Kidney epithelial cell (primary cell): ENCODE data around the gene MAST2. TPM values are rescaled to one million over a fixed set of nuclear protein-coding genes. Genes with fewer than 3 reads are reported as not detected.

Source experiments
- DNase-seq: peaks from one replicate; pipeline ENCODE4 v3.0.0-alpha.2; 2010; ENCODE audit warnings: low read depth
- H3K27me3 ChIP-seq: 2 replicates; pipeline ENCODE4 v1.6.0; 2011; ENCODE audit warnings: low read length; ENCODE audit not compliant: control insufficient read depth, insufficient read depth
- H3K36me3 ChIP-seq: 2 replicates; pipeline ENCODE4 v1.5.1; 2011; ENCODE audit warnings: low read length; ENCODE audit not compliant: control insufficient read depth, insufficient read depth
- H3K4me3 ChIP-seq: 2 replicates; pipeline ENCODE4 v1.5.1; 2011; ENCODE audit warnings: low read depth, mild to moderate bottlenecking, control low read depth, low read length
- total RNA-seq: library from RNA; depleted of rRNA; stranded (reverse); fragments of >200 nt; gene quantifications from 2 replicates; pipeline ENCODE4 v1.2.3, GENCODE V29; 2015
- TF ChIP-seq, protein P1 (sequence below): IDR thresholded peaks from 2 replicates; pipeline ENCODE4 v1.5.1; 2011; ENCODE audit warnings: mild to moderate bottlenecking, moderate library complexity, low read length, control low read depth, inconsistent platforms; ENCODE audit not compliant: insufficient read depth, poor library complexity, severe bottlenecking

MAST2 gene
- total RNA-seq, 1 donor from 2014 or later, result 26.6 TPM

GRCh38 chr1:45892068-45892785 is 88.8 kb downstream of the MAST2 start:
- Histone ChIP-seq H3K4me3 (no peak overlapping the region), H3K27me3 (no peaks in the 10 kb centered on the region), H3K36me3 (no peaks in the 10 kb centered on the region)
- peak; percentile 77 for DNase-seq
- TF ChIP-seq, protein P1, sequence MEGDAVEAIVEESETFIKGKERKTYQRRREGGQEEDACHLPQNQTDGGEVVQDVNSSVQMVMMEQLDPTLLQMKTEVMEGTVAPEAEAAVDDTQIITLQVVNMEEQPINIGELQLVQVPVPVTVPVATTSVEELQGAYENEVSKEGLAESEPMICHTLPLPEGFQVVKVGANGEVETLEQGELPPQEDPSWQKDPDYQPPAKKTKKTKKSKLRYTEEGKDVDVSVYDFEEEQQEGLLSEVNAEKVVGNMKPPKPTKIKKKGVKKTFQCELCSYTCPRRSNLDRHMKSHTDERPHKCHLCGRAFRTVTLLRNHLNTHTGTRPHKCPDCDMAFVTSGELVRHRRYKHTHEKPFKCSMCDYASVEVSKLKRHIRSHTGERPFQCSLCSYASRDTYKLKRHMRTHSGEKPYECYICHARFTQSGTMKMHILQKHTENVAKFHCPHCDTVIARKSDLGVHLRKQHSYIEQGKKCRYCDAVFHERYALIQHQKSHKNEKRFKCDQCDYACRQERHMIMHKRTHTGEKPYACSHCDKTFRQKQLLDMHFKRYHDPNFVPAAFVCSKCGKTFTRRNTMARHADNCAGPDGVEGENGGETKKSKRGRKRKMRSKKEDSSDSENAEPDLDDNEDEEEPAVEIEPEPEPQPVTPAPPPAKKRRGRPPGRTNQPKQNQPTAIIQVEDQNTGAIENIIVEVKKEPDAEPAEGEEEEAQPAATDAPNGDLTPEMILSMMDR, result no peak

DNA sequence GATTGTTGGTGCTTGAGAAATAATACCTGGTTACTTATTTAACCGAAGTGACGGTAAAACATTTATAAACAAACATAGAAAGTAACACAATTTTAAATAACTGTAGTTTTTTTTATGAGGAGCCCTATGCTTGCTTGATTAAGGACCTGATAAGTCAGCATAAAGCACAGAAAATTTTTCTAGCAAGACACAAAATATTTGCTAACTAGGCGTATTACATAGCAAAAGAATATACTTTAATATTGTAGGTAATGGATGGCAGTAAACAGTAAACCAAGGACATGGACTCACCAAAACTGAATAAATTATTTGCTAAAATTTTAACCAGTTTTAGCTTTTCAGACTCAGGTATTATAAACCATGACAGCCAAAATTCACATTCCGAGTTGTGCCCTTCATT is 90.9 kb downstream of the MAST2 start:
- Histone ChIP-seq H3K36me3 (no peaks in the 10 kb centered on the region), H3K27me3 (no peaks in the 10 kb centered on the region), H3K4me3 (no peak overlapping the region)
- no peak for DNase-seq
- TF ChIP-seq, protein P1, result no peak

DNA sequence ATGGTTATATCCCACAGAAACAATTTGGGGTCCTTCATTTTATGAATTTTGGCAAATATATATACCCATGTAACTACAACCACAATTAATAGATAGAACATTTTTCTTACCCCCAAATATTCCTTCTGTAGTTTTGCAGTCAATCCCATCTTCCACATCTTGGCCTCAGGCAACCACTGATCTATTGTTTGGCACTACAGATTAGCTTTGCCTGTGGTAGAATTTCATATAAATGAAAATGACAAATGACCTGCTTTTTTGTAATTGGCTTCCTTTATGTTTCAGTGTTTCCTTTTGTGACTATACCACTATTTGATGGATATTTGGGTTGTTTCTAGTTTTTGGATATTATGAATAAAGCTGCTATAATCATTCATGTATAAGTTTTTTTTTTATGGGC is 91.5 kb downstream of the MAST2 start:
- Histone ChIP-seq H3K36me3 (no peaks in the 10 kb centered on the region), H3K4me3 (no peak overlapping the region), H3K27me3 (no peaks in the 10 kb centered on the region)
- TF ChIP-seq, protein P1, result no peak
- no peak for DNase-seq

DNA sequence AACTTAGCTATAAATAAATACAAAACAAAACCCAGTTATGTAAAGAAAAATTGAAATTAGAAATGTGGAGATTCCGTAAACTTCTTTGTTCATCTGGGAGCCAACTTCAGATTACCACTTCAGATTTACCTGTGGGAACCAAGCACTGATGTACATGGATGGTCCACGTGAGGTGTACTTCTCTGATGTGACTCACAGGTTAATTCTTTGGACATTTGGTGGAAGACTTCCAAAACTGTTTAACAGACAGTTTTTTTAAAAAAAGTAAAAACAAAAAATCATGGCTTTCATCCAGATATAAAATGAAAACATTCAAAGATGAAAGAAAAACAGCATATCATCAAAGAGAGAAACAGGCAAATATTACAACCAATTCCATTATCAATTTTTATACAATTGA is 92.0 kb downstream of the MAST2 start:
- TF ChIP-seq, protein P1, result no peak
- no peak overlapping the region for H3K4me3 ChIP-seq
- DNase-seq, result no peak
- no peaks in the 10 kb centered on the region for H3K36me3 ChIP-seq
- no peaks in the 10 kb centered on the region for H3K27me3 ChIP-seq

DNA sequence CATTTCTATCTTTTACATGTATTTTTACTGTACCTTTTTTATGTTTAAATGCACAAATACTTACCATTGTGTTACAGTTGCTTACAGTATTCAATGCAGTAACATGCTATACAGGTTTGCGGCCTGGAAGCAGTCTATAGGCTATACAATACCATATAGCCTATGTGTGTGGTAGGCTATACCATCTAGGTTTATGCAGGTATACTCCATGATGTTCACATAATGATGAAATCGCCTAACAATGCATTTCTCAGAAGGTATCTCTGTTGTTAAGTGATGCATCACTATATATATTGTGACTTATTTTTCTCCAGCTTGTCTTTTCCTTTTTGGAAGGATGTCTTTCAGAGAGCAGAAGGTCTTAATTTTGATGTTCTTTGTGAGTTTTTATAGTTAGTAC is 103.5 kb downstream of the MAST2 start:
- Histone ChIP-seq H3K4me3 (no peak overlapping the region), H3K27me3 (no peaks in the 10 kb centered on the region), H3K36me3 (no peaks in the 10 kb centered on the region)
- no peak for DNase-seq
- TF ChIP-seq, protein P1, result no peak

- DNase-seq, result no peak
- no peak overlapping the region for H3K4me3 ChIP-seq
- H3K36me3 ChIP-seq, result no peaks in the 10 kb centered on the region
- no peaks in the 10 kb centered on the region for H3K27me3 ChIP-seq
- TF ChIP-seq, protein P1, result no peak
Observed at GRCh38 chr1:45908611-45909140, 105.3 kb downstream of the MAST2 start.
